DOHH2 (cell line): ENCODE results near the gene AGER.

Experiments used
- H3F3A ChIP-seq: fragments of 200-600 bp; sonication (generic), shearing (Covaris generic); 2 replicates; pipeline ENCODE4 v1.6.0; 2016; ENCODE audit warnings: antibody characterized with exemption, mild to moderate bottlenecking; ENCODE audit not compliant: control insufficient read depth, insufficient read depth
- H3K27ac ChIP-seq: fragments of 200-600 bp; sonication (generic); 2 replicates; pipeline ENCODE4 v1.5.1; 2014; ENCODE audit warnings: low read depth, mild to moderate bottlenecking, low read length, moderate library complexity
- H3K27me3 ChIP-seq: fragments of 200-600 bp; sonication (generic); 2 replicates; pipeline ENCODE4 v1.6.1; 2014; ENCODE audit warnings: mild to moderate bottlenecking, low read length, mixed read lengths; ENCODE audit not compliant: control insufficient read depth
- H3K36me3 ChIP-seq: fragments of 200-600 bp; sonication (generic); 2 replicates; pipeline ENCODE4 v1.6.1; 2014; ENCODE audit warnings: mild to moderate bottlenecking, low read length, moderate library complexity, mixed read lengths; ENCODE audit not compliant: control insufficient read depth
- H3K4me1 ChIP-seq: fragments of 200-600 bp; sonication (generic); 2 replicates; pipeline ENCODE4 v1.6.1; 2014; ENCODE audit warnings: mild to moderate bottlenecking, low read length, mixed read lengths; ENCODE audit not compliant: control insufficient read depth
- H3K4me2 ChIP-seq: fragments of 200-600 bp; sonication (generic); 2 replicates; pipeline ENCODE4 v1.6.0; 2014; ENCODE audit warnings: mild to moderate bottlenecking, low read length, moderate library complexity
- H3K4me3 ChIP-seq: fragments of 200-600 bp; sonication (generic); 2 replicates; pipeline ENCODE4 v1.5.1; 2014; ENCODE audit warnings: mild to moderate bottlenecking, low read length, mixed read lengths
- H3K79me2 ChIP-seq: fragments of 200-600 bp; sonication (generic); 2 replicates; pipeline ENCODE4 v1.6.1; 2014; ENCODE audit warnings: mild to moderate bottlenecking, low read length, mixed read lengths; ENCODE audit not compliant: control insufficient read depth
- H3K9me2 ChIP-seq: fragments of 200-600 bp; sonication (generic); replicated peaks from 2 replicates; pipeline ENCODE4 v1.6.1; 2014; ENCODE audit warnings: mild to moderate bottlenecking, low read length, mixed read lengths; ENCODE audit not compliant: control insufficient read depth
- H3K9me3 ChIP-seq: fragments of 200-600 bp; sonication (generic); 2 replicates; pipeline ENCODE4 v1.6.1; 2014; ENCODE audit warnings: antibody characterized with exemption, low read length, mixed read lengths; ENCODE audit not compliant: control insufficient read depth, insufficient read depth
- H4K20me1 ChIP-seq: fragments of 200-600 bp; sonication (generic); 2 replicates; pipeline ENCODE4 v1.6.0; 2014; ENCODE audit warnings: low read depth, mild to moderate bottlenecking, antibody characterized with exemption, low read length, moderate library complexity; ENCODE audit not compliant: control insufficient read depth, insufficient read depth
- CTCF ChIP-seq: fragments of 200-600 bp; sonication (generic); IDR thresholded peaks from one replicate; pipeline ENCODE4 v1.5.1; 2014; ENCODE audit warnings: antibody characterized with exemption, mild to moderate bottlenecking, low read depth, low read length; ENCODE audit not compliant: poor library complexity, severe bottlenecking
- EZH2phosphoT487 ChIP-seq: fragments of 200-600 bp; sonication (generic); IDR thresholded peaks from 2 replicates; pipeline ENCODE4 v1.6.1; 2017; ENCODE audit warnings: borderline replicate concordance, mild to moderate bottlenecking, antibody characterized with exemption, low read length, moderate library complexity, mixed read lengths

AGER gene

GRCh38 chr6:32198866-32199265 is 14.8 kb upstream of the AGER start:
- no peak overlapping the region for H3K27ac ChIP-seq

GRCh38 chr6:32198345-32198696 is 14.3 kb upstream of the AGER start:
- Histone ChIP-seq H3K4me1 (peaks cover 43% of the 10 kb centered on the region), H3K27me3 (no peaks in the 10 kb centered on the region), H3K9me2 (no peaks in the 10 kb centered on the region), H3K4me3 (no peak overlapping the region), H3K79me2 (peaks cover 6% of the 10 kb centered on the region), H4K20me1 (no peaks in the 10 kb centered on the region), H3K27ac (no peak overlapping the region), H3K9me3 (no peaks in the 10 kb centered on the region), H3K36me3 (peaks cover 3% of the 10 kb centered on the region; the same call in 1 of the 2 replicates), H3F3A (peaks cover 23% of the 10 kb centered on the region), H3K4me2 (no peak overlapping the region)
- TF ChIP-seq EZH2phosphoT487 (no peak), CTCF (no peak)

More at GRCh38 chr6:32198866-32199265, 14.8 kb upstream of the AGER start:
- H3K9me2 ChIP-seq = no peaks in the 10 kb centered on the region
- TF ChIP-seq EZH2phosphoT487 (no peak), CTCF (no peak)
- H3K4me2 ChIP-seq = no peak overlapping the region
- H3K4me1 ChIP-seq = peaks cover 37% of the 10 kb centered on the region
- no peak overlapping the region for H3K4me3 ChIP-seq
- peaks cover 3% of the 10 kb centered on the region; the same call in 1 of the 2 replicates for H3K79me2 ChIP-seq
- H4K20me1 ChIP-seq = no peaks in the 10 kb centered on the region
- no peaks in the 10 kb centered on the region for H3K9me3 ChIP-seq
- peaks cover 18% of the 10 kb centered on the region for H3F3A ChIP-seq
- H3K27me3 ChIP-seq = no peaks in the 10 kb centered on the region
- H3K36me3 ChIP-seq = peaks cover 3% of the 10 kb centered on the region; the same call in 1 of the 2 replicates

GRCh38 chr6:32196682-32197616 is 12.9 kb upstream of the AGER start:
- no peaks in the 10 kb centered on the region for H3K9me3 ChIP-seq
- H3K4me3 ChIP-seq = peak overlapping the region; percentile 97
- H3K4me2 ChIP-seq = peak overlapping the region; percentile 96
- H3K27ac ChIP-seq = peak overlapping the region; percentile 85
- H4K20me1 ChIP-seq = no peaks in the 10 kb centered on the region
- peaks cover 7% of the 10 kb centered on the region for H3K36me3 ChIP-seq
- H3K4me1 ChIP-seq = peaks cover 50% of the 10 kb centered on the region
- H3K9me2 ChIP-seq = no peaks in the 10 kb centered on the region
- no peaks in the 10 kb centered on the region for H3K27me3 ChIP-seq
- peaks cover 24% of the 10 kb centered on the region for H3F3A ChIP-seq
- H3K79me2 ChIP-seq = peaks cover 15% of the 10 kb centered on the region
- TF ChIP-seq CTCF = peak; percentile 20
- no peak for TF ChIP-seq EZH2phosphoT487
